HepG2 (cell line): ENCODE data around the gene ZSWIM5. TPM values are rescaled to one million over a fixed set of nuclear protein-coding genes. Genes with fewer than 3 reads are reported as not detected.
"Not testable (repeated sequence)": the region's sequence is repeated elsewhere in the genome, so short reads cannot be mapped to it uniquely, and the experiment has no call there.

Source experiments
- ELF3 ChIP-seq: IDR thresholded peaks from 2 replicates; pipeline ENCODE4 v1.6.1; 2016; ENCODE audit warnings: missing genetic modification reagents, missing compliant biosample characterization
- EP300 ChIP-seq, 3 experiments: sonication (generic) in 1 of 3; formaldehyde crosslinking in 1 of 3; IDR thresholded peaks; 2 replicates each; pipeline versions ENCODE4 v1.5.1 to v1.6.1; 2011 to 2020; ENCODE audit warnings: low read depth in 2 of 3, low read length in 2 of 3, borderline replicate concordance in 1 of 3, improper control_type of control experiment in 1 of 3, mild to moderate bottlenecking in 1 of 3, missing genetic modification reagents in 1 of 3, moderate library complexity in 1 of 3
- HMG20B ChIP-seq: conservative IDR thresholded peaks from 2 replicates; pipeline ENCODE4 v1.6.1; 2016; ENCODE audit warnings: missing genetic modification reagents, missing compliant biosample characterization
- PITX1 ChIP-seq: sonication (generic); formaldehyde crosslinking; IDR thresholded peaks from 2 replicates; pipeline ENCODE4 v1.5.1; 2020; ENCODE audit warnings: mild to moderate bottlenecking, missing genetic modification reagents
- polyA plus RNA-seq, 8 experiments: library from polyadenylated mRNA; depleted of rRNA in 3 of 8; stranded (reverse) in 7 of 8; unstranded in 1 of 8; fragments of >200 nt; fragmentation: Illumina TruSeq in 4 of 8; extraction: Trizol in 4 of 8; gene quantifications; 2 replicates each; pipeline versions ENCODE4 v1.2.1 to v1.2.3, GENCODE V29; 2011 to 2016; ENCODE audit warnings: low read depth in 4 of 8, missing spikeins in 1 of 8, mixed read lengths in 1 of 8; ENCODE audit not compliant: insufficient read depth in 1 of 8
- total RNA-seq, 5 experiments: library from RNA; depleted of rRNA; stranded (reverse); fragments of >200 nt; fragmentation: Illumina TruSeq; extraction: Trizol; gene quantifications; 2 replicates each; pipeline ENCODE4 v1.2.3, GENCODE V29; 2016; ENCODE audit warnings: low read depth in 1 of 5
- TF ChIP-seq, protein P1 (sequence below), 2 experiments: sonication (generic) in 1 of 2; formaldehyde crosslinking in 1 of 2; IDR thresholded peaks; 2 replicates each; pipeline versions ENCODE4 v1.4.0 to v1.6.1; 2016 to 2020; ENCODE audit warnings: borderline replicate concordance in 1 of 2, low read depth in 1 of 2, mild to moderate bottlenecking in 1 of 2, missing genetic modification reagents in 1 of 2
- TF ChIP-seq, protein P2 (sequence below): IDR thresholded peaks from 2 replicates; pipeline ENCODE4 v1.6.1; 2016; ENCODE audit warnings: mild to moderate bottlenecking
- TF ChIP-seq, protein P3 (sequence below): sonication (generic); formaldehyde crosslinking; IDR thresholded peaks from 2 replicates; pipeline ENCODE4 v1.5.1; 2020; ENCODE audit warnings: mild to moderate bottlenecking, missing genetic modification reagents, borderline replicate concordance
- TF ChIP-seq, protein P4 (sequence below): sonication (generic); formaldehyde crosslinking; IDR thresholded peaks from 2 replicates; pipeline ENCODE4 v1.8.0; 2022; ENCODE audit warnings: mild to moderate bottlenecking, missing genetic modification reagents; ENCODE audit not compliant: insufficient replicate concordance
- TF ChIP-seq, protein P5 (sequence below): sonication (generic); formaldehyde crosslinking; IDR thresholded peaks from 2 replicates; pipeline ENCODE4 v1.5.0; 2020; ENCODE audit warnings: mild to moderate bottlenecking, missing genetic modification reagents, borderline replicate concordance

Gene ZSWIM5
- total and polyA plus RNA-seq, 2 of the 13 experiments (the other 11 are each of a cell fraction or from before 2014, with no cell fraction given) = 11.0 to 20.6 TPM

DNA sequence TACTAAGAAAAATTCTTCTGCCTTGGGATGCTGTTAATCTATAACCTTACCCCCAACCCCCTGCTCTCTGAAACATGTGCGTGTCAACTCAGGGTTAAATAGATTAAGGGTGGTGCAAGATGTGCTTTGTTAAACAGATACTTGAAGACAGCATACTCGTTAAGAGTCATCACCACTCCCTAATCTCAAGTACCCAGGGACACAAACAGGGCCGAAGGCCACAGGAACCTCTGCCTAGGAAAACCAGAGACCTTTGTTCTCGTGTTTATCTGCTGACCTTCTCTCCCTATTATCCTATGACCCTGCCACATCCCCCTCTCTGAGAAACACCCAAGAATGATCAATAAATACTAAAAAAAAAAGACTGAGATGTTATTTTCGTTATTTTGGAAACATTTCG, 99.5 kb downstream of the ZSWIM5 start (continued):
- TF ChIP-seq, protein P1, sequence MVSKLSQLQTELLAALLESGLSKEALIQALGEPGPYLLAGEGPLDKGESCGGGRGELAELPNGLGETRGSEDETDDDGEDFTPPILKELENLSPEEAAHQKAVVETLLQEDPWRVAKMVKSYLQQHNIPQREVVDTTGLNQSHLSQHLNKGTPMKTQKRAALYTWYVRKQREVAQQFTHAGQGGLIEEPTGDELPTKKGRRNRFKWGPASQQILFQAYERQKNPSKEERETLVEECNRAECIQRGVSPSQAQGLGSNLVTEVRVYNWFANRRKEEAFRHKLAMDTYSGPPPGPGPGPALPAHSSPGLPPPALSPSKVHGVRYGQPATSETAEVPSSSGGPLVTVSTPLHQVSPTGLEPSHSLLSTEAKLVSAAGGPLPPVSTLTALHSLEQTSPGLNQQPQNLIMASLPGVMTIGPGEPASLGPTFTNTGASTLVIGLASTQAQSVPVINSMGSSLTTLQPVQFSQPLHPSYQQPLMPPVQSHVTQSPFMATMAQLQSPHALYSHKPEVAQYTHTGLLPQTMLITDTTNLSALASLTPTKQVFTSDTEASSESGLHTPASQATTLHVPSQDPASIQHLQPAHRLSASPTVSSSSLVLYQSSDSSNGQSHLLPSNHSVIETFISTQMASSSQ (IDR thresholded peaks at IDR 0.05; ENCODE audit: low read depth) = peak; percentile 74
- TF ChIP-seq, protein P1 (CRISPR knock-in tag; IDR thresholded peaks at IDR 0.05; ENCODE audit: borderline replicate concordance) = peak; percentile 83
- TF ChIP-seq EP300 (IDR thresholded peaks at IDR 0.05; ENCODE audit: low read depth in 2 of 2, low read length in 2 of 2) (peak in 1 of 2 experiments; percentile 57; a peak in 2 of 4 replicates), PITX1 (peak; percentile 90), HMG20B (CRISPR knock-in tag) (0 out of 2 replicates have a peak, but pooled peaks have one; percentile 8), ELF3 (CRISPR knock-in tag) (peak; percentile 46; the same call in 1 of the 2 replicates)
- not testable (repeated sequence) for TF ChIP-seq EP300 (CRISPR knock-in tag; IDR thresholded peaks at IDR 0.05; ENCODE audit: borderline replicate concordance)
- TF ChIP-seq, protein P2, sequence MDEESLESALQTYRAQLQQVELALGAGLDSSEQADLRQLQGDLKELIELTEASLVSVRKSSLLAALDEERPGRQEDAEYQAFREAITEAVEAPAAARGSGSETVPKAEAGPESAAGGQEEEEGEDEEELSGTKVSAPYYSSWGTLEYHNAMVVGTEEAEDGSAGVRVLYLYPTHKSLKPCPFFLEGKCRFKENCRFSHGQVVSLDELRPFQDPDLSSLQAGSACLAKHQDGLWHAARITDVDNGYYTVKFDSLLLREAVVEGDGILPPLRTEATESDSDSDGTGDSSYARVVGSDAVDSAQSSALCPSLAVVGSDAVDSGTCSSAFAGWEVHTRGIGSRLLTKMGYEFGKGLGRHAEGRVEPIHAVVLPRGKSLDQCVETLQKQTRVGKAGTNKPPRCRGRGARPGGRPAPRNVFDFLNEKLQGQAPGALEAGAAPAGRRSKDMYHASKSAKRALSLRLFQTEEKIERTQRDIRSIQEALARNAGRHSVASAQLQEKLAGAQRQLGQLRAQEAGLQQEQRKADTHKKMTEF (CRISPR knock-in tag) = peak; percentile 59; the same call in 1 of the 2 replicates
- TF ChIP-seq, protein P3, sequence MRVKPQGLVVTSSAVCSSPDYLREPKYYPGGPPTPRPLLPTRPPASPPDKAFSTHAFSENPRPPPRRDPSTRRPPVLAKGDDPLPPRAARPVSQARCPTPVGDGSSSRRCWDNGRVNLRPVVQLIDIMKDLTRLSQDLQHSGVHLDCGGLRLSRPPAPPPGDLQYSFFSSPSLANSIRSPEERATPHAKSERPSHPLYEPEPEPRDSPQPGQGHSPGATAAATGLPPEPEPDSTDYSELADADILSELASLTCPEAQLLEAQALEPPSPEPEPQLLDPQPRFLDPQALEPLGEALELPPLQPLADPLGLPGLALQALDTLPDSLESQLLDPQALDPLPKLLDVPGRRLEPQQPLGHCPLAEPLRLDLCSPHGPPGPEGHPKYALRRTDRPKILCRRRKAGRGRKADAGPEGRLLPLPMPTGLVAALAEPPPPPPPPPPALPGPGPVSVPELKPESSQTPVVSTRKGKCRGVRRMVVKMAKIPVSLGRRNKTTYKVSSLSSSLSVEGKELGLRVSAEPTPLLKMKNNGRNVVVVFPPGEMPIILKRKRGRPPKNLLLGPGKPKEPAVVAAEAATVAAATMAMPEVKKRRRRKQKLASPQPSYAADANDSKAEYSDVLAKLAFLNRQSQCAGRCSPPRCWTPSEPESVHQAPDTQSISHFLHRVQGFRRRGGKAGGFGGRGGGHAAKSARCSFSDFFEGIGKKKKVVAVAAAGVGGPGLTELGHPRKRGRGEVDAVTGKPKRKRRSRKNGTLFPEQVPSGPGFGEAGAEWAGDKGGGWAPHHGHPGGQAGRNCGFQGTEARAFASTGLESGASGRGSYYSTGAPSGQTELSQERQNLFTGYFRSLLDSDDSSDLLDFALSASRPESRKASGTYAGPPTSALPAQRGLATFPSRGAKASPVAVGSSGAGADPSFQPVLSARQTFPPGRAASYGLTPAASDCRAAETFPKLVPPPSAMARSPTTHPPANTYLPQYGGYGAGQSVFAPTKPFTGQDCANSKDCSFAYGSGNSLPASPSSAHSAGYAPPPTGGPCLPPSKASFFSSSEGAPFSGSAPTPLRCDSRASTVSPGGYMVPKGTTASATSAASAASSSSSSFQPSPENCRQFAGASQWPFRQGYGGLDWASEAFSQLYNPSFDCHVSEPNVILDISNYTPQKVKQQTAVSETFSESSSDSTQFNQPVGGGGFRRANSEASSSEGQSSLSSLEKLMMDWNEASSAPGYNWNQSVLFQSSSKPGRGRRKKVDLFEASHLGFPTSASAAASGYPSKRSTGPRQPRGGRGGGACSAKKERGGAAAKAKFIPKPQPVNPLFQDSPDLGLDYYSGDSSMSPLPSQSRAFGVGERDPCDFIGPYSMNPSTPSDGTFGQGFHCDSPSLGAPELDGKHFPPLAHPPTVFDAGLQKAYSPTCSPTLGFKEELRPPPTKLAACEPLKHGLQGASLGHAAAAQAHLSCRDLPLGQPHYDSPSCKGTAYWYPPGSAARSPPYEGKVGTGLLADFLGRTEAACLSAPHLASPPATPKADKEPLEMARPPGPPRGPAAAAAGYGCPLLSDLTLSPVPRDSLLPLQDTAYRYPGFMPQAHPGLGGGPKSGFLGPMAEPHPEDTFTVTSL (CRISPR knock-in tag) = peak; percentile 66; the same call in 1 of the 2 replicates
- TF ChIP-seq, protein P4, sequence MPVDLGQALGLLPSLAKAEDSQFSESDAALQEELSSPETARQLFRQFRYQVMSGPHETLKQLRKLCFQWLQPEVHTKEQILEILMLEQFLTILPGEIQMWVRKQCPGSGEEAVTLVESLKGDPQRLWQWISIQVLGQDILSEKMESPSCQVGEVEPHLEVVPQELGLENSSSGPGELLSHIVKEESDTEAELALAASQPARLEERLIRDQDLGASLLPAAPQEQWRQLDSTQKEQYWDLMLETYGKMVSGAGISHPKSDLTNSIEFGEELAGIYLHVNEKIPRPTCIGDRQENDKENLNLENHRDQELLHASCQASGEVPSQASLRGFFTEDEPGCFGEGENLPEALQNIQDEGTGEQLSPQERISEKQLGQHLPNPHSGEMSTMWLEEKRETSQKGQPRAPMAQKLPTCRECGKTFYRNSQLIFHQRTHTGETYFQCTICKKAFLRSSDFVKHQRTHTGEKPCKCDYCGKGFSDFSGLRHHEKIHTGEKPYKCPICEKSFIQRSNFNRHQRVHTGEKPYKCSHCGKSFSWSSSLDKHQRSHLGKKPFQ (CRISPR knock-in tag) = peak; percentile 37
- TF ChIP-seq, protein P5, sequence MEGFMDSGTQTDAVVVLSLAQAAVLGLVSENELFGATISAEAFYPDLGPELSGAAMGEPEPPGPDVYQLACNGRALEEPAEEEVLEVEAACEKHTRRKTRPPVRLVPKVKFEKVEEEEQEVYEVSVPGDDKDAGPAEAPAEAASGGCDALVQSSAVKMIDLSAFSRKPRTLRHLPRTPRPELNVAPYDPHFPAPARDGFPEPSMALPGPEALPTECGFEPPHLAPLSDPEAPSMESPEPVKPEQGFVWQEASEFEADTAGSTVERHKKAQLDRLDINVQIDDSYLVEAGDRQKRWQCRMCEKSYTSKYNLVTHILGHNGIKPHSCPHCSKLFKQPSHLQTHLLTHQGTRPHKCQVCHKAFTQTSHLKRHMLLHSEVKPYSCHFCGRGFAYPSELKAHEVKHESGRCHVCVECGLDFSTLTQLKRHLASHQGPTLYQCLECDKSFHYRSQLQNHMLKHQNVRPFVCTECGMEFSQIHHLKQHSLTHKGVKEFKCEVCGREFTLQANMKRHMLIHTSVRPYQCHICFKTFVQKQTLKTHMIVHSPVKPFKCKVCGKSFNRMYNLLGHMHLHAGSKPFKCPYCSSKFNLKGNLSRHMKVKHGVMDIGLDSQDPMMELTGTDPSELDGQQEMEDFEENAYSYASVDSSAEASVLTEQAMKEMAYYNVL (CRISPR knock-in tag) = peak; percentile 85; the same call in 1 of the 2 replicates
